Duodenal mucosa (tissue), 2 donors: ENCODE results near the gene HMCN1.

Experiments used
- H3K27ac ChIP-seq: one replicate; pipeline ENCODE4 v1.7.0; 2013; ENCODE audit warnings: low read depth, low read length
- H3K27me3 ChIP-seq, 2 donors: one replicate each; pipeline ENCODE4 v1.7.0; 2013; ENCODE audit warnings: low read length in 2 of 2, control low read depth in 1 of 2; ENCODE audit not compliant: insufficient read depth in 2 of 2, control insufficient read depth in 1 of 2
- H3K36me3 ChIP-seq, 2 donors: one replicate each; pipeline ENCODE4 v1.7.0; 2013; ENCODE audit warnings: low read length in 2 of 2, control low read depth in 1 of 2; ENCODE audit not compliant: insufficient read depth in 2 of 2, control insufficient read depth in 1 of 2
- H3K4me1 ChIP-seq, 2 donors: one replicate each; pipeline ENCODE4 v1.7.0; 2013; ENCODE audit warnings: low read length in 2 of 2, control low read depth in 1 of 2; ENCODE audit not compliant: insufficient read depth in 2 of 2, control insufficient read depth in 1 of 2
- H3K4me3 ChIP-seq, 2 donors: one replicate each; pipeline ENCODE4 v1.7.0; 2013; ENCODE audit warnings: low read length in 2 of 2, low read depth in 1 of 2
- H3K9ac ChIP-seq, 2 donors: one replicate each; pipeline ENCODE4 v1.7.0; 2013; ENCODE audit warnings: low read length in 2 of 2, low read depth in 1 of 2
- H3K9me3 ChIP-seq, 2 donors: one replicate each; pipeline ENCODE4 v1.7.0; 2013; ENCODE audit warnings: low read length in 2 of 2, control low read depth in 1 of 2; ENCODE audit not compliant: control insufficient read depth in 1 of 2

HMCN1 gene

DNA sequence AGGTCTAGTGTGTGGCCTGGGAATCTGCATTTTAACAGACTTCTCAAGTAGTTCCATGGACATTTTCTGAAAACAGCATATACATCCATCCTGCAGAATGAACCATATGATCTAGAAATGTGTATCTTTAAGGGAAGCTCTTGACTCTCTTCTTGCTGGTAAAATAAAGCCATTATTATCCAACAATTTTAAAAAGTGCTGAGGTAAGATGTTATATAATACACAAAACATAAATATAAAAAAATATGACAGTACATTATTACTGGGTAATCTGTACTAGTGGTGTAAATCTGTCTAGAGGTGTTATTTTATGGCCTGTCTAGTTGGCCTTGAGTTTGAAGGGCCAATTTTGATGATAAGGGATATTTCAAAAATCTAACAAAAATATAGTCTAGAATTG, 201.2 kb downstream of the HMCN1 start:
- Histone ChIP-seq H3K9ac (no peak overlapping the region), H3K4me1 (no peaks in the 10 kb centered on the region), H3K9me3 (no peaks in the 10 kb centered on the region), H3K27me3 (no peaks in the 10 kb centered on the region), H3K27ac (no peak overlapping the region), H3K4me3 (no peak overlapping the region), H3K36me3 (no peaks in the 10 kb centered on the region)

DNA sequence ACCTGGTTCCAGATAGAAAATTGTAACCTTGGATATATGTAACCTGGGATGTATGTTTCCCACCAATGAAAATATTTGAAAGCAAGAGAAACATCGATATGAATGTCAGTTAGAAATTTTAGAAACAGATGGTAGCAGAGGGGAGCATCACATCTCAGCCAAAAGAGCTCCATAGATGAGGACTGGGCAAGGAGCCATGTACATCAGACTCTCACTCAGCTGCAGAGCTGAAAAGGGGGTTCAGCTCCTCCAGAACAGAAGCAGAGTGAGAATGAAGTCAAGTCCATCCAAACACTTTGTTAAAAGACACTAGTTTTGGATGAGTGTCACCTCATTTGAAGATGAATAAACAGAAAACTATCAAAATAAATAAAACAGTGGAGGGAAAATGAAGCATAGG, 202.4 kb downstream of the HMCN1 start:
- no peaks in the 10 kb centered on the region for H3K9me3 ChIP-seq
- no peak overlapping the region for H3K27ac ChIP-seq
- H3K27me3 ChIP-seq, result no peaks in the 10 kb centered on the region
- no peak overlapping the region for H3K4me3 ChIP-seq
- H3K36me3 ChIP-seq, result no peaks in the 10 kb centered on the region
- H3K4me1 ChIP-seq, result no peaks in the 10 kb centered on the region
- H3K9ac ChIP-seq, result no peak overlapping the region

GRCh38 chr1:185938396-185938795, 204.2 kb downstream of the HMCN1 start:
- Histone ChIP-seq H3K27me3 (no peaks in the 10 kb centered on the region), H3K27ac (no peak overlapping the region), H3K4me1 (no peaks in the 10 kb centered on the region), H3K9me3 (no peaks in the 10 kb centered on the region), H3K9ac (no peak overlapping the region), H3K4me3 (no peak overlapping the region), H3K36me3 (no peaks in the 10 kb centered on the region)

- no peaks in the 10 kb centered on the region for H3K36me3 ChIP-seq
- no peak overlapping the region for H3K27ac ChIP-seq
- H3K27me3 ChIP-seq, result no peaks in the 10 kb centered on the region
- H3K9me3 ChIP-seq, result no peaks in the 10 kb centered on the region
- no peak overlapping the region for H3K9ac ChIP-seq
- no peaks in the 10 kb centered on the region for H3K4me1 ChIP-seq
- H3K4me3 ChIP-seq, result no peak overlapping the region
These were observed 205.0 kb downstream of the HMCN1 start for GRCh38 chr1:185939142-185939541.

DNA sequence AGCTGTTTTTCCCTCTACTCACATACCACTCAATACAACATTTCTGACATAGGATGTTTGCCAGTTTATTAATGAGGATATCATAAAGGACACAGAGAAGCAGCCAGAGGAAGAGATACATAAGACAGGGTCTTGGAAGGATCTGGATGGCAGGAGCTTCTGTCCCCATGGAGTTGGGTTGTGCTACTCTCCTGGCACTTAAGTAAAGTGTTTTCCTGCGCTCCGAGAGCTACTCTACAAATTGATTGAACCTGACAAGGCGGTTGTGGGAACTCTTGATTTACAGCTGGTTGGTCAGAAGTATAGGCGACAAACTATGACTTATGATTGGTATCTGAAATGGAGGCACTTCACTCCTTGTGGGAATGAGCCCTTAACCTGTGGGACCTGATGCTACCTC, 208.8 kb downstream of the HMCN1 start:
- no peak overlapping the region for H3K27ac ChIP-seq
- H3K4me1 ChIP-seq, result no peaks in the 10 kb centered on the region
- H3K36me3 ChIP-seq, result no peaks in the 10 kb centered on the region
- H3K9me3 ChIP-seq, result no peaks in the 10 kb centered on the region
- no peaks in the 10 kb centered on the region for H3K27me3 ChIP-seq
- no peak overlapping the region for H3K4me3 ChIP-seq
- no peak overlapping the region for H3K9ac ChIP-seq

GRCh38 chr1:185956881-185957280, 222.7 kb downstream of the HMCN1 start:
- Histone ChIP-seq H3K27ac (no peak overlapping the region), H3K36me3 (no peaks in the 10 kb centered on the region), H3K27me3 (no peaks in the 10 kb centered on the region), H3K9ac (no peak overlapping the region), H3K9me3 (no peaks in the 10 kb centered on the region), H3K4me3 (no peak overlapping the region), H3K4me1 (no peaks in the 10 kb centered on the region)

DNA sequence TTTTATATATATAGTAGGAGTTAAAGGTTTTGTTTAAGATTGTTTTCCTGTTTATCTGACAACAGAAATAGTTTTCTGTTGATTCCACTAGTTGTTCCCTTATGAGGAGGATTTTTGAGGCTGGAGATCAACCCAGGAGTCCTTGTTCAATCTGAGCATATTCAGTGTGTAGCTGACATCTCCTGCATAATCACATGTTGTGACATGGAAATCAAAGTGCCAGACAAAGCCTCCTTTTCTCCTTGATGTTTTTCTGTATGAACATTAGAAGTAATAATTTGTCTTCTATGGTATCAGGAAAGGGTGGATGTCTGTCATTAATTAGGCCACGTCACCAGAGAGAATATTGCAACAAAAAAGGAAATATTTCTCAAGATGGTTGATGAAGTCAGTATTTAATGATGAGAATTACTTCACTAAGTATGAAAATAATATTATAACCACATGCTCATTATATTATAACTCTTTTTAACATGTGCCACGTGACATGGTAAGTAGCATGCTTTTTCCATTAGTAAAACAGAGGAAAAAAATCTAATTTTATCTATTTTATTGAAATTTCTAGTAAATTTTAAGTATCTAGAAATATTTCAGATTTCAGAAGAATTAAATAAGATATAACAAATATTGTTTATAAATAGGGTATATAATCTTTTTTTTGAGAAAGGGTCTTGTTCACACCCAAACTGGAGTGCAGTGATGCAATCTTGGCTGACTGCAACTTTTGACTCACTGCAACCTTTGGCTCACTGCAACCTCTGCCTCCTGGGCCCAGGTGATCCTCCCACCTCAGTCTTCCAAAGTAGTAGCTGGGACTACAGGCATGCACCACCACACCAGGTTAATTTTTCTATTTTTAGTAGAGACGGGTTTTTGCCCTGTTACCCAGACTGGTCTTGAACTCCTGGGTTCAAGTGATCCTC, 223.5 kb downstream of the HMCN1 start:
- Histone ChIP-seq H3K27me3 (no peaks in the 10 kb centered on the region), H3K36me3 (no peaks in the 10 kb centered on the region), H3K9ac (no peak overlapping the region), H3K9me3 (no peaks in the 10 kb centered on the region), H3K27ac (no peak overlapping the region), H3K4me3 (no peak overlapping the region), H3K4me1 (no peaks in the 10 kb centered on the region)

- Histone ChIP-seq H3K27me3 (no peaks in the 10 kb centered on the region), H3K4me3 (no peak overlapping the region), H3K9me3 (no peaks in the 10 kb centered on the region), H3K4me1 (no peaks in the 10 kb centered on the region), H3K36me3 (no peaks in the 10 kb centered on the region), H3K9ac (no peak overlapping the region), H3K27ac (no peak overlapping the region)
These were observed 226.5 kb downstream of the HMCN1 start for GRCh38 chr1:185960422-185961321.

- Histone ChIP-seq H3K36me3 (no peaks in the 10 kb centered on the region), H3K9me3 (no peaks in the 10 kb centered on the region), H3K9ac (no peak overlapping the region), H3K4me1 (no peaks in the 10 kb centered on the region), H3K27ac (no peak overlapping the region), H3K27me3 (no peaks in the 10 kb centered on the region), H3K4me3 (no peak overlapping the region)
These were observed 227.5 kb downstream of the HMCN1 start for GRCh38 chr1:185961664-185962063.

GRCh38 chr1:185964946-185965345, 230.8 kb downstream of the HMCN1 start:
- H3K27ac ChIP-seq, result no peak overlapping the region
- no peaks in the 10 kb centered on the region for H3K4me1 ChIP-seq
- no peaks in the 10 kb centered on the region for H3K27me3 ChIP-seq
- no peak overlapping the region for H3K9ac ChIP-seq
- H3K9me3 ChIP-seq, result no peaks in the 10 kb centered on the region
- H3K4me3 ChIP-seq, result no peak overlapping the region
- H3K36me3 ChIP-seq, result no peaks in the 10 kb centered on the region
